IPS DF 6.9 (cell line): Measurements from ENCODE around the gene NPM3.
A peak's percentile ranks its signal among the peaks of the same experiment; 100 is the strongest.

Source experiments
- DNase-seq: peaks from one replicate; pipeline ENCODE4 v3.0.0-alpha.2; 2013; ENCODE audit warnings: low read depth, low spot score
- H3K27ac ChIP-seq: one replicate; pipeline ENCODE4 v1.5.1; 2013; ENCODE audit warnings: low read length, control low read depth
- H3K27me3 ChIP-seq: 2 replicates; pipeline ENCODE4 v1.6.1; 2013; ENCODE audit warnings: mild to moderate bottlenecking, low read length; ENCODE audit not compliant: control insufficient read depth, insufficient read depth
- H3K36me3 ChIP-seq: 2 replicates; pipeline ENCODE4 v1.6.1; 2013; ENCODE audit warnings: low read length; ENCODE audit not compliant: control insufficient read depth, insufficient read depth
- H3K4me1 ChIP-seq: 2 replicates; pipeline ENCODE4 v1.6.1; 2013; ENCODE audit warnings: low read length; ENCODE audit not compliant: control insufficient read depth, insufficient read depth
- H3K4me3 ChIP-seq: 2 replicates; pipeline ENCODE4 v1.5.1; 2013; ENCODE audit warnings: mild to moderate bottlenecking, low read length
- H3K9me3 ChIP-seq: 2 replicates; pipeline ENCODE4 v1.6.1; 2013; ENCODE audit warnings: low read length, inconsistent platforms; ENCODE audit not compliant: control insufficient read depth, insufficient read depth
- WGBS: extraction: QIAGEN DNeasy Blood & Tissue Kit; methylation state at CpG from one replicate; pipeline ENCODE4 v1.1.7; 2013; ENCODE audit warnings: mixed read lengths, missing lambda C conversion rate; ENCODE audit not compliant: insufficient read length, insufficient coverage; 5-methylcytosine and 5-hydroxymethylcytosine counted together

Gene NPM3

DNA sequence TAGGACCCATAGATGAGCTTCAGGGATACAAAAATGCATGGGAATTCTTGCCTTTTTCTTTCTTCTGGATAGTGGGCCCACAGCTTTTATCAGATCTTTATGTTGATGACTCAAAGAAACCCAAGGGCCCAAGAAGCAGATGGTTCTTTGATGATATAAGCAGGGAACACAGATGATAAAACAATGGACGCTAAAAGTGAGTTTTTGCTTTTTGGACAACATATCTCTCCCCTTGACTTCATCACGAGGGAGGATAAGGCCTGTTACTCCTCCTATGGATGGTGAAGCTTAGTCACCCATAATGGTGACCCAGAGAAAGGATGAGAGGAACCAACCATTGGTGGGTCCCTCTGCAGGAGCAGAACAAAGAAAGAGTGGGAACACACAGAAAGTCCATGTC lies 41.5 kb upstream of the NPM3 start:
- H3K4me3 ChIP-seq: no peak overlapping the region
- no peak overlapping the region for H3K27ac ChIP-seq
- no peaks in the 10 kb centered on the region; the same call in 1 of the 2 replicates for H3K4me1 ChIP-seq
- WGBS: no CpG with 5 or more reads among the region's 2 CpGs
- no peaks in the 10 kb centered on the region for H3K27me3 ChIP-seq
- DNase-seq: no peak
- H3K9me3 ChIP-seq: no peaks in the 10 kb centered on the region
- no peaks in the 10 kb centered on the region for H3K36me3 ChIP-seq

DNA sequence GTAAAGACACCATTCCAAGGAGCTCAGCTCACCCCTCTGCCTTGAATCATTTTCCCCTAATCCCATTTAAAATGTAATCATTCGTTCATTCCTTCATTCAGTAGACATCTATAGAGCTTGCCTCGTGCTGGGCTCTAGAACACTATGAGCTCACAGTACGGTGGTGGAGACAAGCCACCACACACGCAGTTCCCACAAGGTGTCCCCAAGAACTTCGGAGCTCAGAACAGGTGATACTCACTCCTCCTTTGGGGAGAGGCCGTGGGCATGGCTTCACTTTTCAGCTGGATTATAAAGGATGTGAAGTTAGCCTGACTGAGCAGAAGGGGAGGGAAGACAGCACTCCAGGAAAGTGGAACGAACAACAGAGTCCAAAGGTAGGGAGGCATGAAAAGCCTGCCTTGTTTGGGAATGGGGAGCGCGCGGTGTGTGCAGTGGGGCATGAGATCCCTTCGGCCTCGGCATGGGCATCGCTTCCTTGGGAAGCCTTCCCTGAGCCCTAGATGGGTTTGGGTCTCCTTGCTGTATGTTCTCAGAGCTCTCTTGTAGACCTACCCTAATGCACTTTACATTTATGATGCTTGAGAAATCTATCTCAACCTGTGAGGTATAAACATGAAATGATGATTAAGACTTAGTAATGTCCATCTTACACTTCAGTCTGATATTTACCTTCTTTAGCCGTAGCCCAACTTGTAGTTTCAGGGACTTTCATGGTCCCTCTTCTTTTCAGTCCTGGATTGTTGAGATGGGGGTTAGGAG lies 35.8 kb upstream of the NPM3 start:
- Histone ChIP-seq H3K27me3 (no peaks in the 10 kb centered on the region), H3K9me3 (no peaks in the 10 kb centered on the region), H3K4me3 (peak overlapping the region; percentile 45; the same call in 1 of the 2 replicates), H3K27ac (no peak overlapping the region), H3K4me1 (no peaks in the 10 kb centered on the region; the same call in 1 of the 2 replicates), H3K36me3 (no peaks in the 10 kb centered on the region)
- no CpG with 5 or more reads among the region's 14 CpGs for WGBS
- no peak for DNase-seq

DNA sequence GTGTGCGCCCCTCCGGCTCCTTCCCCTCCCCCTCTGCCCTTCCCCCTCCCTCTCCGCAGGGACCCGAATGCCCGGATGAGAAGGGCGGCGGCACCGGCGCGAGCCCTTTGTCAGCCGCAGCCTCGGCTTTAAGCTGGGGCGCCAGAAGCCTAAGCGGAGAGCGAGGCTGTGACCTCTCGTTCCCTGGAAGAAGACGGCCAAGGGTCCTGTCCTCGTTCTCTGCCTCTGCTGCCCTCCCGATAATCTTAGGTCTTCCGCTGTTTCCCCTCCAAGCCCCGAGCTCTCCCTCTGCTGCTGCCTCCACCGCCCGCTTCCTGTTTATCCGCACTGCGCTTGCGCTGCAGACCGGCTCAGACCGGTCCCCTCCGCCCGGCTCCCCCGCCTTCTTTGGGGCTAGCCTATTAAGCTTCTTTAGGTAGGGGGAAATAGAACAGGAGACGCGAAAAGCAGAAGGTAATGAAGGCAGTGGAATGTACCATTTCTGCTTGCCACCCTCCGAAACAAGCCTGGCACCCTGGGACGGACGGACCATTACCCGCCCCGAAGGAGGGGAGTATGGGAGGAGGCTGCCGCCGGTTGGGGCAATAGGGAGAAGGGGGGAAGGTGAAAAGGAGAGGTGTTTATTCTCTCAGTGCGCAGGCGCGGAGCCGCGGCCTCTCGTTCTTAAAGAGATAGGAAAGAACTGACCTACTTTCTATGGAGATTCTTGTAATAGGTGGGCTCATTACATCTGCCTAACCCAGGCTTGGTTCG lies 35.0 kb upstream of the NPM3 start, which contains the start of gene OGA:
Gene OGA, minus strand, starts transcription at position 326 of the 753 bp plus-strand sequence. CDS start 422 bp downstream, outside the sequence.
- Histone ChIP-seq H3K27ac (no peak within 1 kb of the TSS), H3K36me3 (no peaks in the 10 kb centered on the region), H3K9me3 (no peaks in the 10 kb centered on the region), H3K27me3 (no peaks in the 10 kb centered on the region), H3K4me1 (no peaks in the 10 kb centered on the region; the same call in 1 of the 2 replicates), H3K4me3 (peak within 1 kb of the TSS; percentile 77)
- no CpG with 5 or more reads among the region's 47 CpGs for WGBS
- DNase-seq: peak; percentile 96

DNA sequence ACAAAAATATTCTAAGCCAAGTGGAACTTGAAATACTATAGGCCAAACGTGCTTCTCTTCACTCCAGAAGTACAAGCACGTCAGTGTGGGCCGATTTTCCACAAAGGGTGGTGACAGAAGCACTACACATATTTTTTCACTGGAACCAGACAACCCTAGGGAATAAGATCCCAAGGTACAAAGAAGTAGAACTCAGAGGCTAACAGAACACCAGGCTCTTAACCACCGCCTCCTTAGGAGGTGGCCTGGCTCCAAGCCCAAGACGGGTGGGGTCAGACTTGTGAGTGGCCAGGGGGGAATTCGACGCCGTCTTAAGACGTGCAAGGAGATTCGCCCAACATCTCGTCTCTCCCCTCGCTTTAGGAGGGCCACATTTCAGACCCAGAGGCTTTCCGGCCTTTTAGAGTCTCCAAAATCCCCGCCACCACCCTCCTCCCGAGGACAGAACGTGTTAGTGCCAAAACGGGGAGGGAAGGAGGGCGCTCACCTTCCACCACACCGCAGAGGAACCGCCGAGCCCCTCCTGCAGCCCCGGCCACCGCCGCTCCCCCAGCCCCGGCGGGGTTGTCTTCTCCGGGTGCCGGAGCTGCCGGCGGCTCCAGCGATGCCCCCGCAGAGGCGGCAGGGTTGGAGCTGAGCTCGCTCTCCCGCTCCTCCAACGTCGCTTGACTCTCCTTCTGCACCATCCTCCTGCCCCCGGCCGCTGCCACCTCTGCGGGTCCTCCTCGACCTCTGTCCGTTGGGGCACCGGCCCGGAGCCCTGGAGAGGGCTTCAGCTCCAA lies 34.3 kb upstream of the NPM3 start:
- DNase-seq: no peak
- H3K4me1 ChIP-seq: no peaks in the 10 kb centered on the region; the same call in 1 of the 2 replicates
- H3K27me3 ChIP-seq: no peaks in the 10 kb centered on the region
- peak overlapping the region; percentile 77 for H3K4me3 ChIP-seq
- no CpG with 5 or more reads among the region's 44 CpGs for WGBS
- H3K9me3 ChIP-seq: no peaks in the 10 kb centered on the region
- H3K27ac ChIP-seq: no peak overlapping the region
- peaks cover 2% of the 10 kb centered on the region; the same call in 1 of the 2 replicates for H3K36me3 ChIP-seq

DNA sequence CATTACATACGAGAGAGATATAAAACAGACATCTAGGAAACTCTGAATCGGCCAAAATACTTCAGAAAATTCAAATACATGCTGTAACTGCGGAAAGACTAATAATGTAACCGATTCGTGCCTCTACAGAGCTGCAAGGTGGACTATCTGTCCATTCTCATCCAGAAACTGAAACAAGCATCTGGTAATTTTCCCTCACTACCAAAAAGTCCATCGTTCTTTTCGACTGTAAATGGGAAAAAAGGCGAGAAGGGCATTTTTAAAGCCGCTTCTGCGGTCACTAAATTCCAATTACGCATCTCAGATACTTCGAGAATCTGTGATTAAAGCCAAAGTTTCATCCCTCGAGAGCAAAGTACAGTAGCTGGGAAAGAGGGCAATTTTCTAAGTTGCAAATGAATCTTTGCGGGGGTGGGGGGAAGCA lies 33.7 kb upstream of the NPM3 start:
- H3K9me3 ChIP-seq: no peaks in the 10 kb centered on the region
- peak overlapping the region; percentile 77; the same call in 1 of the 2 replicates for H3K4me3 ChIP-seq
- H3K4me1 ChIP-seq: no peaks in the 10 kb centered on the region; the same call in 1 of the 2 replicates
- no peak for DNase-seq
- no peaks in the 10 kb centered on the region for H3K27me3 ChIP-seq
- peaks cover 5% of the 10 kb centered on the region; the same call in 1 of the 2 replicates for H3K36me3 ChIP-seq
- no CpG with 5 or more reads among the region's 14 CpGs for WGBS
- H3K27ac ChIP-seq: no peak overlapping the region

DNA sequence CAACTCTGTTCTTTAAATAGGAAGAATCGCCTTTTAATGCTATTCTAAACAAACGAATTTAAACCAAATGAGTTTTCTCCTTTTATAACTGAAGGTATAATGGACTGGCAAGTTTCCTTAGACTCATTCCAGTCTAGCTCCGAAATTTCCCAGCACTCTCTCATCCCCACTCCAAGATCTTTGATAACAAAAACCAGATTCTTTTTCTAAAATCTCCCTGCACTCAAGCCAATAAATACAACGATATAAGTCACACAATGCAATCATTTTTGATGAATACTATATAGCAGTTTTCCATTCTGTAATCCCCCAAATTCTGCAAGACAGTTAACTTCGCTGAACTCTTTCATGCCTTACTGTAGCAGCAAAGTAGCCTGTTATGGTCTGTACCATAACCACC lies 33.1 kb upstream of the NPM3 start:
- DNase-seq: no peak
- H3K27ac ChIP-seq: no peak overlapping the region

DNA sequence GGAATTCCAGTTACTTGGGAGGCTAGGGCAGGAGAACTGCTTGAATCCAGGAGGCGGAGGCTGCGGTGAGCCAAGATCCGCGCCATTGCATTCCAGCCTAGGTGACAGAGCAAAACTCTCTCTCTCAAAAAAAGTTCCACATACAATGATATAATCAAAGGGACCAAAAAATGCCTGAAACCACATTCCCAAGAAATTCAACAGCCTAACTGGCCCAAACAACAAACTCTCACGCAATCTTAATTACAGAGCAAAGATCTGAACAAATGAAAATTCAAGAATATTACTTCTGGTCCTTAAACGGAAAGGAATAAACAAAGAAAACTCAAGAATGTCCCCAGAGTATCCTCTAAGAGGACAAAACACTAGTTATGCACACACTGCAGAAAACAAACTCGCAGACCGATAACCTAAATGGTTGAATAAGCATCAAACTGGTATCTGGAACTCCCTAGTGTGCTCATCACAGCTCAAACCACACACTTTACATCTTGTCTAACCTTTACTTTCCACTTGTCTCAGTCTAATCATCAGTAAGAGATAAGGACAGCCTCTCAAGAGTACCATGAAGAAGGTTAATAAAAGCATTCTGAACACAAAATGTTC lies 31.3 kb upstream of the NPM3 start:
- H3K27ac ChIP-seq: no peak overlapping the region
- no peak for DNase-seq
- H3K36me3 ChIP-seq: peaks cover 5% of the 10 kb centered on the region; the same call in 1 of the 2 replicates
- H3K4me1 ChIP-seq: no peaks in the 10 kb centered on the region; the same call in 1 of the 2 replicates
- no CpG with 5 or more reads among the region's 8 CpGs for WGBS
- no peaks in the 10 kb centered on the region for H3K9me3 ChIP-seq
- no peaks in the 10 kb centered on the region for H3K27me3 ChIP-seq
- no peak overlapping the region for H3K4me3 ChIP-seq

More for the DNA sequence above, 33.1 kb upstream of the NPM3 start:
- H3K4me3 ChIP-seq: peak overlapping the region; percentile 77; the same call in 1 of the 2 replicates
- peaks cover 5% of the 10 kb centered on the region; the same call in 1 of the 2 replicates for H3K36me3 ChIP-seq
- no CpG with 5 or more reads among the region's 5 CpGs for WGBS
- no peaks in the 10 kb centered on the region; the same call in 1 of the 2 replicates for H3K4me1 ChIP-seq
- H3K27me3 ChIP-seq: no peaks in the 10 kb centered on the region
- no peaks in the 10 kb centered on the region for H3K9me3 ChIP-seq

DNA sequence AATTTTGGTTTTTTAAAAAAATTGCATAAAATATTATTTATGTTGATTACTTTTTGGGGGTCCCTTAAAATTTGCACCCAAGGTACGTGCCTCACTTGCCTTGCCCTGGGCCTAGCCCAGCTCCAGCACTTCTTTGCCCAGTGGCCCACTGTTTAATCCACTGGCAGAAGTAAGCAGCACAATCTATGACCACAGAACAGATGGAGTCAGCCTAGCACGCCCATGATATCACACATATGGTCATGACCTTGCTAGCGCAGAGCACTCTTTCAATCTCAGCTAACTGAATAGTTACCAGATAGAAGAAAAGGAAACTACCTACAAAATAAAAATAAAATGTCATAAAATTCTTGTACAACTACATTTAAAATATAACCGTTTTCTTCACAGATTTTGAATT lies 29.4 kb upstream of the NPM3 start:
- H3K27ac ChIP-seq: no peak overlapping the region
- peaks cover 5% of the 10 kb centered on the region; the same call in 1 of the 2 replicates for H3K36me3 ChIP-seq
- no peak for DNase-seq
- no CpG with 5 or more reads among the region's 4 CpGs for WGBS
- H3K27me3 ChIP-seq: no peaks in the 10 kb centered on the region
- H3K9me3 ChIP-seq: no peaks in the 10 kb centered on the region
- H3K4me3 ChIP-seq: no peak overlapping the region
- no peaks in the 10 kb centered on the region; the same call in 1 of the 2 replicates for H3K4me1 ChIP-seq

DNA sequence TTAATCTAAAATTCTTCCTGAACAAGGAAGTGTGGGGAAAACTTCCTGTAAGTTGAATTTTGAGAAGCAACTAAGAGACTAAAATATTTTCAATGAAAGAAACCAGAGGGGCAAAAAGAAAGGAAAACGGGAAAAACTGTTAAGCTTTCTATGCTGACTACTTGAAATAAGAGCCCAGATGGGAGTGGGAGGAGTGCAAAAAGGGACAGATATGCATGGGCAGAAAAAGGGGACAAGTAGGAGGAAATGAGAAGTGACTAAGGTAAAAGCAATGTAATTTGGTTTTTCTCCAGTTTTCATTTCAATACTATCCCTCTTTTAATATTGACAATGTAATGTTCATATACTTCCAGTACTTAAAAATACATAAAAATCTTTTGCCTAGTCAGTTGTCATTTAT lies 23.9 kb upstream of the NPM3 start:
- no peaks in the 10 kb centered on the region for H3K9me3 ChIP-seq
- no peaks in the 10 kb centered on the region for H3K27me3 ChIP-seq
- no peaks in the 10 kb centered on the region for H3K4me1 ChIP-seq
- no peak overlapping the region for H3K4me3 ChIP-seq
- peaks cover 11% of the 10 kb centered on the region; the same call in 1 of the 2 replicates for H3K36me3 ChIP-seq
- DNase-seq: no peak
- no peak overlapping the region for H3K27ac ChIP-seq
- WGBS: no CpG with 5 or more reads among the region's 1 CpG
